T-helper 9 cell (primary cell): Measurements from ENCODE around the gene KLF14.
"Not testable (repeated sequence)": the region's sequence is repeated elsewhere in the genome, so short reads cannot be mapped to it uniquely, and the experiment has no call there.

Source experiments
- DNase-seq: peaks from one replicate; pipeline ENCODE4 v3.0.0-alpha.2; 2020
- total RNA-seq, 2 donors: gene quantifications; one replicate each; lab custom pipeline; 2026; lab: John Stamatoyannopoulos, UW

KLF14 gene
- 0 reads per million in 2 donors for total RNA-seq

GRCh38 chr7:130733931-130734814 is at the start of gene KLF14:
Gene KLF14 (minus strand): TSS chr7:130734207. CDS start chr7:130734033, 174 bp downstream.
- peak; percentile 18 for DNase-seq

- no peak for DNase-seq
Measured at GRCh38 chr7:130781346-130781745, 47.3 kb upstream of the KLF14 start.

GRCh38 chr7:130777426-130777825 is 43.4 kb upstream of the KLF14 start:
- DNase-seq = no peak

- DNase-seq = not testable (repeated sequence)
Measured at GRCh38 chr7:130772456-130772855, 38.4 kb upstream of the KLF14 start.

- no peak for DNase-seq
Measured at GRCh38 chr7:130768854-130769253, 34.8 kb upstream of the KLF14 start.

GRCh38 chr7:130764569-130764968 is 30.6 kb upstream of the KLF14 start:
- DNase-seq = not testable (repeated sequence)

- DNase-seq = no peak
Measured at GRCh38 chr7:130758429-130759056, 24.5 kb upstream of the KLF14 start.

- DNase-seq = no peak
Measured at GRCh38 chr7:130756316-130756715, 22.3 kb upstream of the KLF14 start.

- DNase-seq = no peak
Measured at GRCh38 chr7:130752424-130752823, 18.4 kb upstream of the KLF14 start.

- DNase-seq = no peak
Measured at GRCh38 chr7:130750755-130751154, 16.7 kb upstream of the KLF14 start.

- DNase-seq = no peak
Measured at GRCh38 chr7:130748531-130749389, 14.8 kb upstream of the KLF14 start.

- DNase-seq = no peak
Measured at GRCh38 chr7:130741331-130741995, 7.5 kb upstream of the KLF14 start.

- DNase-seq = no peak
Measured at GRCh38 chr7:130740606-130741005, 6.6 kb upstream of the KLF14 start.

- DNase-seq = no peak
Measured at GRCh38 chr7:130736298-130736900, 2.4 kb upstream of the KLF14 start.

GRCh38 chr7:130734815-130735716 is 1.1 kb upstream of the KLF14 start:
- no peak for DNase-seq

GRCh38 chr7:130732980-130733930 is 752 bp downstream of the KLF14 start:
- DNase-seq = no peak

- DNase-seq = no peak
Measured at GRCh38 chr7:130723784-130724183, 10.2 kb downstream of the KLF14 start.

GRCh38 chr7:130721486-130722277 is 12.3 kb downstream of the KLF14 start:
- DNase-seq = no peak

- DNase-seq = no peak
Measured at GRCh38 chr7:130719541-130719940, 14.5 kb downstream of the KLF14 start.
